ENCODE data around the gene USP15.

Gene USP15

GRCh38 chr12:62267480-62267879 lies 7.3 kb downstream of the USP15 start:
- DNase-seq (ENCODE audit: low spot score): no peak
- in situ Hi-C loops (cut with MboI; ENCODE audit: low pct_unique_long_range_greater_than_20kb, low sequenced_read_pairs, unreplicated experiment): loop anchor here (25.0 kb wide), 1 partner anchor 545 kb away; no protein-coding TSS in a partner anchor
- TF ChIP-seq, protein P1, sequence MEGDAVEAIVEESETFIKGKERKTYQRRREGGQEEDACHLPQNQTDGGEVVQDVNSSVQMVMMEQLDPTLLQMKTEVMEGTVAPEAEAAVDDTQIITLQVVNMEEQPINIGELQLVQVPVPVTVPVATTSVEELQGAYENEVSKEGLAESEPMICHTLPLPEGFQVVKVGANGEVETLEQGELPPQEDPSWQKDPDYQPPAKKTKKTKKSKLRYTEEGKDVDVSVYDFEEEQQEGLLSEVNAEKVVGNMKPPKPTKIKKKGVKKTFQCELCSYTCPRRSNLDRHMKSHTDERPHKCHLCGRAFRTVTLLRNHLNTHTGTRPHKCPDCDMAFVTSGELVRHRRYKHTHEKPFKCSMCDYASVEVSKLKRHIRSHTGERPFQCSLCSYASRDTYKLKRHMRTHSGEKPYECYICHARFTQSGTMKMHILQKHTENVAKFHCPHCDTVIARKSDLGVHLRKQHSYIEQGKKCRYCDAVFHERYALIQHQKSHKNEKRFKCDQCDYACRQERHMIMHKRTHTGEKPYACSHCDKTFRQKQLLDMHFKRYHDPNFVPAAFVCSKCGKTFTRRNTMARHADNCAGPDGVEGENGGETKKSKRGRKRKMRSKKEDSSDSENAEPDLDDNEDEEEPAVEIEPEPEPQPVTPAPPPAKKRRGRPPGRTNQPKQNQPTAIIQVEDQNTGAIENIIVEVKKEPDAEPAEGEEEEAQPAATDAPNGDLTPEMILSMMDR (IDR thresholded peaks at IDR 0.05; ENCODE audit: extremely low read depth, insufficient read depth, missing control alignments): no peak

DNA sequence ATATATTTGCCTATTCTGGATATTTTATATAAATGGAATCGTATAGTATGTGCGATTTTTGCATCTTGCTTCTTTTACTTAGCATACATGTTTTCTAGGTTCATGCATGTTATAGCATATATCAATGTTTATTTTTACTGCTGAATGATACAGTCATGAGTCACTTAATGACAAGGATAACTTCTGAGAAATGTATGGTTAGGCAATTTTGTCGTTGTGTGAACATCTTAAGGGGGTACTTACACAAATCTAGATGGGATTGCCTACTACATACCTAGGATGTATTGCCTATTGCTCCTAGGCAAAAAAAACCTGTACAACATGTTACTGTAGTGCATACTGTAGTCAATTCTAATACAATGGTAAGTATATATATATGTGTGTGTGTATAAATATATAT lies 8.8 kb downstream of the USP15 start:
- TF ChIP-seq, protein P1 (IDR thresholded peaks at IDR 0.05; ENCODE audit: extremely low read depth, insufficient read depth, missing control alignments): no peak
- in situ Hi-C loops (cut with MboI; ENCODE audit: low pct_unique_long_range_greater_than_20kb, low sequenced_read_pairs, unreplicated experiment): loop anchor here (25.0 kb wide), 1 partner anchor 543 kb away; no protein-coding TSS in a partner anchor
- no peak for DNase-seq (ENCODE audit: low spot score)

- no peak for DNase-seq (ENCODE audit: low spot score)
- in situ Hi-C loops (cut with MboI; ENCODE audit: low pct_unique_long_range_greater_than_20kb, low sequenced_read_pairs, unreplicated experiment): loop anchor here (25.0 kb wide), 1 partner anchor 543 kb away; no protein-coding TSS in a partner anchor
- TF ChIP-seq, protein P1 (IDR thresholded peaks at IDR 0.05; ENCODE audit: extremely low read depth, insufficient read depth, missing control alignments): no peak
These were observed 9.4 kb downstream of the USP15 start for GRCh38 chr12:62269464-62270228.

GRCh38 chr12:62270384-62270783 lies 10.2 kb downstream of the USP15 start:
- in situ Hi-C loops (cut with MboI; ENCODE audit: low pct_unique_long_range_greater_than_20kb, low sequenced_read_pairs, unreplicated experiment): loop anchor here (25.0 kb wide), 1 partner anchor 542 kb away; no protein-coding TSS in a partner anchor
- TF ChIP-seq, protein P1 (IDR thresholded peaks at IDR 0.05; ENCODE audit: extremely low read depth, insufficient read depth, missing control alignments): no peak
- DNase-seq (ENCODE audit: low spot score): no peak

GRCh38 chr12:62270872-62271271 lies 10.7 kb downstream of the USP15 start:
- no peak for DNase-seq (ENCODE audit: low spot score)
- in situ Hi-C loops (cut with MboI; ENCODE audit: low pct_unique_long_range_greater_than_20kb, low sequenced_read_pairs, unreplicated experiment): loop anchor here (25.0 kb wide), 1 partner anchor 541 kb away; no protein-coding TSS in a partner anchor
- TF ChIP-seq, protein P1 (IDR thresholded peaks at IDR 0.05; ENCODE audit: extremely low read depth, insufficient read depth, missing control alignments): no peak

DNA sequence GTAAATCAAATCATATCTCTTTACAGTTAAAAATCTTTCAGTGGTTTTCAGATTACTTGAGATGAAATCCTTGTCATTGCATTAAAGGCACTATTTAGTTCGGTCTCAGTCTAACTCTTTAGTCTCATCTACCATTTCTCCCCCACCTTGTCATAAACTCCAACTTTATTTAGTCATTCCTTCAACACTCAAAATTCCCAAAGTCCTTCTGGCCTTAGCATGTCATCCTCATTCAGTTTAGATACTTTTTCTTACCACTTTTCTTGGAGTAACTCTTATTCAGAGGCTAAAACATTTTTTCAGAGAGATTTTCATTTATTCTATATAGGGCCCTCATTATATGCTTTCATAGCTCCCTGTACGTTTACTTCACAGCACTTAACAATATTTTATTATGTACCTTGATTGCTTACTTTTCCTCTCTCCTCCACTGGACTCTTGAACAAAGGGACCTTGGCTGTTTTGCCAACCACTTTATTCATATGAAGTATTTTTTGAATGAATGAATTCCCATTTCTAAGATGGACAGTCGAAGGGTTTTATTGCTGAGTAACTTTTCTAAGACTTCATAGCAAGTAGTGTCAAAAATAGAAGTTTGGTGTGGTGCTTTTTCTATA lies 12.8 kb downstream of the USP15 start:
- in situ Hi-C loops (cut with MboI; ENCODE audit: low pct_unique_long_range_greater_than_20kb, low sequenced_read_pairs, unreplicated experiment): loop anchor here (25.0 kb wide), 1 partner anchor 539 kb away; no protein-coding TSS in a partner anchor
- TF ChIP-seq, protein P1 (IDR thresholded peaks at IDR 0.05; ENCODE audit: extremely low read depth, insufficient read depth, missing control alignments): no peak
- no peak for DNase-seq (ENCODE audit: low spot score)

Measured in GM13977 (cell line).